Ishikawa (cell line): ENCODE data around the gene GID8.

ENCODE experiments used
- CEBPB ChIP-seq: IDR thresholded peaks from 2 replicates; pipeline ENCODE4 v1.6.1; 2012
- CREB1 ChIP-seq: IDR thresholded peaks from 2 replicates; pipeline ENCODE4 v1.6.1; 2012; ENCODE audit warnings: low read depth
- EGR1 ChIP-seq: IDR thresholded peaks from 2 replicates; pipeline ENCODE4 v1.6.1; 2012
- EP300 ChIP-seq: IDR thresholded peaks from 2 replicates; pipeline ENCODE4 v1.6.1; 2012; ENCODE audit warnings: borderline replicate concordance
- FOXM1 ChIP-seq: IDR thresholded peaks from 2 replicates; pipeline ENCODE4 v1.6.1; 2012; ENCODE audit warnings: low read depth, borderline replicate concordance
- MAX ChIP-seq: IDR thresholded peaks from 2 replicates; pipeline ENCODE4 v1.6.1; 2012
- NFIC ChIP-seq: IDR thresholded peaks from 2 replicates; pipeline ENCODE4 v1.6.1; 2012
- RAD21 ChIP-seq: IDR thresholded peaks from 2 replicates; pipeline ENCODE4 v1.6.1; 2012; ENCODE audit warnings: low read depth
- REST ChIP-seq: IDR thresholded peaks from 2 replicates; pipeline ENCODE4 v1.6.1; 2012; ENCODE audit warnings: low read depth, mild to moderate bottlenecking
- TAF1 ChIP-seq: IDR thresholded peaks from 2 replicates; pipeline ENCODE4 v1.6.1; 2012; ENCODE audit warnings: low read depth, mild to moderate bottlenecking
- TCF12 ChIP-seq: IDR thresholded peaks from 2 replicates; pipeline ENCODE4 v1.6.1; 2012; ENCODE audit warnings: low read depth
- TEAD4 ChIP-seq: IDR thresholded peaks from 2 replicates; pipeline ENCODE4 v1.6.1; 2012
- USF1 ChIP-seq: IDR thresholded peaks from 2 replicates; pipeline ENCODE4 v1.6.1; 2012
- YY1 ChIP-seq: IDR thresholded peaks from 2 replicates; pipeline ENCODE4 v1.6.1; 2012; ENCODE audit warnings: low read depth
- ZBTB7A ChIP-seq: IDR thresholded peaks from 2 replicates; pipeline ENCODE4 v1.6.1; 2012; ENCODE audit warnings: low read depth

GID8 gene

GRCh38 chr20:62914436-62914835 lies 23.5 kb upstream of the GID8 start:
- TF ChIP-seq REST (no peak), TAF1 (no peak), EGR1 (no peak), TCF12 (no peak), USF1 (no peak), RAD21 (no peak), FOXM1 (no peak), NFIC (no peak), ZBTB7A (no peak), EP300 (no peak), TEAD4 (no peak), CEBPB (no peak), MAX (no peak)

GRCh38 chr20:62914970-62915457 lies 22.9 kb upstream of the GID8 start:
- TF ChIP-seq TEAD4 (peak; percentile 44; the same call in 1 of the 2 replicates), USF1 (no peak)

GRCh38 chr20:62916703-62917476 lies 21.1 kb upstream of the GID8 start:
- no peak for TF ChIP-seq YY1
- no peak for TF ChIP-seq TAF1
- TF ChIP-seq TEAD4, result no peak

GRCh38 chr20:62917720-62918119 lies 20.2 kb upstream of the GID8 start:
- TF ChIP-seq EP300 (no peak), USF1 (no peak), FOXM1 (no peak), CREB1 (no peak), CEBPB (no peak), EGR1 (no peak), RAD21 (no peak), TEAD4 (no peak), REST (no peak), ZBTB7A (no peak), TCF12 (no peak)

GRCh38 chr20:62918147-62918546 lies 19.8 kb upstream of the GID8 start:
- TF ChIP-seq TCF12 (no peak), MAX (no peak), TEAD4 (no peak), USF1 (no peak), CEBPB (no peak), EP300 (no peak), NFIC (no peak), YY1 (no peak)

- TF ChIP-seq NFIC, result no peak
- TF ChIP-seq TCF12, result no peak
- TF ChIP-seq RAD21, result no peak
- no peak for TF ChIP-seq TAF1
- no peak for TF ChIP-seq REST
- no peak for TF ChIP-seq MAX
- TF ChIP-seq EP300, result no peak
- TF ChIP-seq YY1, result no peak
- TF ChIP-seq CEBPB, result no peak
- TF ChIP-seq EGR1, result no peak
- no peak for TF ChIP-seq USF1
- TF ChIP-seq TEAD4, result no peak
- TF ChIP-seq CREB1, result no peak
- no peak for TF ChIP-seq ZBTB7A
Measured at GRCh38 chr20:62918831-62919230, 19.1 kb upstream of the GID8 start.
